Anterior cingulate cortex (tissue), 58 donors: ENCODE data around the gene GPC2.
"Not testable (repeated sequence)": the region's sequence is repeated elsewhere in the genome, so short reads cannot be mapped to it uniquely, and the experiment has no call there.

Experiments
- DNase-seq, 58 donors: peaks; one replicate each; lab custom pipeline; 2025; lab: John Stamatoyannopoulos, UW

Gene GPC2, protein sequence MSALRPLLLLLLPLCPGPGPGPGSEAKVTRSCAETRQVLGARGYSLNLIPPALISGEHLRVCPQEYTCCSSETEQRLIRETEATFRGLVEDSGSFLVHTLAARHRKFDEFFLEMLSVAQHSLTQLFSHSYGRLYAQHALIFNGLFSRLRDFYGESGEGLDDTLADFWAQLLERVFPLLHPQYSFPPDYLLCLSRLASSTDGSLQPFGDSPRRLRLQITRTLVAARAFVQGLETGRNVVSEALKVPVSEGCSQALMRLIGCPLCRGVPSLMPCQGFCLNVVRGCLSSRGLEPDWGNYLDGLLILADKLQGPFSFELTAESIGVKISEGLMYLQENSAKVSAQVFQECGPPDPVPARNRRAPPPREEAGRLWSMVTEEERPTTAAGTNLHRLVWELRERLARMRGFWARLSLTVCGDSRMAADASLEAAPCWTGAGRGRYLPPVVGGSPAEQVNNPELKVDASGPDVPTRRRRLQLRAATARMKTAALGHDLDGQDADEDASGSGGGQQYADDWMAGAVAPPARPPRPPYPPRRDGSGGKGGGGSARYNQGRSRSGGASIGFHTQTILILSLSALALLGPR

DNA sequence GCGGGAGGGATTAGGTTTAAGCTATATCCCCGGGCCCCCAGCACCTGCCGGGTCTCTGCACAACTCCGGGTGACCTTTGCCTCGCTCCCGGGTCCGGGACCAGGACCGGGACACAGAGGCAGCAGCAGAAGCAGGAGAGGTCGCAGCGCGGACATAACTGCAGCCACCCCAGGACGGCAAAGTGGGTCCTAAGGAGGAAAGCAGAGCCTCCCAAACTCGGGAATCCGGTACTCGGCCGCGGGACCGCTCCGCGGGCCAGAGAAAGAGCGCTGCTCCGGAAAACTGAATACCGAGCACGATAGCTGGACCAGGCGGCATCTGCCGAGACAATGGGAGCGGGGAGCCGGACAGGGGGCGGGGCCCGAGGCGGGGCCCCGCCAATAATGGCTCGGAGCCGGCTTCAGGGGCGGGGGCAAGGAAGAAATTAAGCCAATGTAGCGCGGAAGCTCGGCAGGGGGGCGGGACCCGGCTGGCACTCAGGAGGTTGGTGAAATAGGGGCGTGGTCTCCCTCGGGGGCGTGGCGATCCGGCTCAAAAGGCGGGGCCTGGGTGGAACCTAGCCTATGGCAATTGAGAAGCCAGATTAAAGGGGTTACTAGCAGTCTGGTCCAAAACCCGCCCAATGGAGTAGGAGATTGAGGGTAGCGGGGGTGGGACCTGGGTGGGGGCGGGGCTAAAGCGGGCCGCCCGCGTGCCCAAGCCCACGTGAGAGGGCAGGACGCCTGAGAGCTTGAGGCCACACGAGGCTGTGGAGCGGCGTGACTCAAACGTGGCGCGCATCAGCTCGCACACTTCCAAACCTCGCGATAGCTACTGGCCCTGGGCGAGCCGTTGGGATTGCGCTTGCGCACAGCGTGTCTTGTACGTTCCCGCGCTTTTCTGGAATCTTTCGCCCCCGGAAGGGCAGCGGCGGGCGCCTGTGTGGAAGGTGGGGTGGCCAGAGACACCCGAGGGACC lies at the start of gene GPC2, which contains the start of gene STAG3:
Gene GPC2 (minus strand): TSS at position 337 of the 957 bp plus-strand sequence. CDS start 182 bp downstream, at position 155.
Gene STAG3 (plus strand): TSS at position 874 of the 957 bp plus-strand sequence. CDS start 2,639 bp downstream, outside the sequence.
- peak in 56 of 58 donors; percentile 31 to 92 (median 86) for DNase-seq

GRCh38 chr7:100224891-100225290 lies 47.7 kb upstream of the GPC2 start:
- DNase-seq: not testable (repeated sequence)

- not testable (repeated sequence) for DNase-seq
These were observed 46.3 kb upstream of the GPC2 start for GRCh38 chr7:100223376-100223927.

DNA sequence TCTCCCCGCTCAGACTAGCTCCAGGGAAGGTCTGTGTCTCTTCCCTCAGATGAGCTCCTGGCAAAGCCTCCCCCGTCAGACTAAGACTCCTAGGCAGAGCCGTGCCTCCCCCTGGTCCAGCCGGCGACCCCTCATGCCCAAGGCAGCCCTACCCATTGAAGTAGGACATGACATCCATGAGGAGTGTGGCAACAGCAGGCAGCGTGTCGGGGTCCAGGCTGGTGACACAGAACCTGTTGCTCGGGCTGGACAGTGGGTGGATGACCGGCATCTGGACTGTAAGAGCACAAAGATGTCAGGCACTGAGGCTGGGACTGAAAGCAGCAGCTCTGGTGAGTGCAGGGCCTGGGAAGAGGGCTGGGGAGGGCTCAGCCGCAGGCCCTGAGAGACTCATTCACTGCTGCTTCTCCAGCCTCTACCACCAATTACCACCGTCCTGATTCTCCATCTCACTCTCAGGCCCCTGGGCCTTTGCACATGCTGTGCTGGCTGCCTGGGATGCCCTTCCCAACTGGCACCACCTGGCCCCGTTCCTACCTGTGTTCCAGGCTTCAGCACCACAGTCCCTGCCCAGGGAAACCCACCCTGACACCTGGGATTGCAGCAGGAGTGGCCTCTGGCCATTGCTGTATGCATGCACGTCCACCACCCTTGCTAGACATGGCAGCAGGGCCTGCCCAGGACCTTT lies 45.4 kb upstream of the GPC2 start:
- no peak for DNase-seq

GRCh38 chr7:100221767-100222444 lies 44.7 kb upstream of the GPC2 start:
- no peak for DNase-seq

- no peak for DNase-seq
These were observed 44.1 kb upstream of the GPC2 start for GRCh38 chr7:100221231-100221718.

DNA sequence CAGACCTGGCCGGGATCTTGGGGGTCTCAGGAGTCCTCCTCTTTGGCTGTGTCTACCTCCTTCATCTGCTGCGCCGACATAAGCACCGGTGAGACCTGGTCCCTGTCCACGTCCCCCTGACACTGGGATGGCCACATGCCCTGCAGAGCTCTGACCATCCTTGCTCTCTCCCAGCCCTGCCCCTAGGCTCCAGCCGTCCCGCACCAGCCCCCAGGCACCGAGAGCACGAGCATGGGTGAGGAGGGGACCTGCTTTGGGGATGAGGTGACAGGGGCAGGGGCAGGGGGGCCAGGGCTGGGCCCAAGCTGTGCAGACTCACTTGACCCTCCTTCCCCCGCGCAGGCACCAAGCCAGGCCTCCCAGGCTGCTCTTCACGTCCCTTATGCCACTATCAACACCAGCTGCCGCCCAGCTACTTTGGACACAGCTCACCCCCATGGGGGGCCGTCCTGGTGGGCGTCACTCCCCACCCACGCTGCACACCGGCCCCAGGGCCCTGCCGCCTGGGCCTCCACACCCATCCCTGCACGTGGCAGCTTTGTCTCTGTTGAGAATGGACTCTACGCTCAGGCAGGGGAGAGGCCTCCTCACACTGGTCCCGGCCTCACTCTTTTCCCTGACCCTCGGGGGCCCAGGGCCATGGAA lies 43.5 kb upstream of the GPC2 start:
- DNase-seq: no peak

GRCh38 chr7:100219801-100220585 lies 42.8 kb upstream of the GPC2 start, which contains the start of gene PVRIG:
PVRIG (plus strand) TSS chr7:100219949; CDS start chr7:100219971, 22 bp downstream.
- not testable (repeated sequence) for DNase-seq

DNA sequence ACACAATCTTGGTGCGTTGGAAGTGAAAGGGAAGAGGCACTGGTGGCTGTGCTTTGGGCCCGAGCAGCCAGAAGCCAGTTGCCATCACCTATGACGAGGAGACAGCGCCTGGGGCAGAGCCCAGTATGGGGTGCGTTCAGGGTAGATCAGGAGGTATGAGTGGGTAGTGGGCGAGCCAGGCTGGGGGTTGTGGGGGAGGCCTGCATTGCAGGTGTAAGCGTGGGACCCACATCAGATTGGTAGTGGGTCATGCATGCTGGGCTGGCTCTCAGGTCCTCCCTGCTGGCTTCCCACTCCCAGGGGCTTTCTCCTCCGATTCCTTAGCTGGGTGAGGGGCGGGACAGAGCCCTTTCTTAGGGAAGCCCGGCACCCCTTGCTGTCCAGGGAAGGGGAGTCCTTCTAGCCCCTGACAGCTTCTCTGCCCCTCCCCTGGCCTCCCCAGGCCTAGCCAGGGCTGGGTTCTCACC lies 42.1 kb upstream of the GPC2 start:
- DNase-seq: no peak

DNA sequence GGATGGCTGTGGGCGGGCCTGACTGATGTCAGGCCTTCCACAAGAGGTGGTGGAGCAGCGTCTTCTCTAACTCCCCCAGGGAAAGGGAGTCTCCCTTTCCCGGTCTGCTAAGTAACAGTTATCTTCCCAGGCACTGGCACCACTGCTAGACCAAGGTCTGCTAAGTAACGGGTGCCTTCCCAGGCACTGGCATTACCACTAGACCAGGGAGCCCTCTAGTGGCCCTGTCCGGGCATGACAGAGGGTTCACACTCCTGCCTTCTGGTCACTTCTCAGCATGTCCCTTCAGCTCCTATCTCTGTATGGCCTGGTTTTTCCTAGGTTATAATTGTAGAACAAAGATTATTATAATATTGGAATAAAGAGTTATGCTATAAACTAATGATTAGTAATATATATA lies 40.8 kb upstream of the GPC2 start:
- peak in 55 of 58 donors; percentile 7 to 94 (median 65) for DNase-seq

GRCh38 chr7:100215895-100216294 lies 38.7 kb upstream of the GPC2 start:
- DNase-seq: peak in 26 of 58 donors; percentile 8 to 50 (median 19)

GRCh38 chr7:100214356-100214755 lies 37.2 kb upstream of the GPC2 start:
- DNase-seq: not testable (repeated sequence)

GRCh38 chr7:100213672-100214071 lies 36.5 kb upstream of the GPC2 start:
- no peak for DNase-seq

DNA sequence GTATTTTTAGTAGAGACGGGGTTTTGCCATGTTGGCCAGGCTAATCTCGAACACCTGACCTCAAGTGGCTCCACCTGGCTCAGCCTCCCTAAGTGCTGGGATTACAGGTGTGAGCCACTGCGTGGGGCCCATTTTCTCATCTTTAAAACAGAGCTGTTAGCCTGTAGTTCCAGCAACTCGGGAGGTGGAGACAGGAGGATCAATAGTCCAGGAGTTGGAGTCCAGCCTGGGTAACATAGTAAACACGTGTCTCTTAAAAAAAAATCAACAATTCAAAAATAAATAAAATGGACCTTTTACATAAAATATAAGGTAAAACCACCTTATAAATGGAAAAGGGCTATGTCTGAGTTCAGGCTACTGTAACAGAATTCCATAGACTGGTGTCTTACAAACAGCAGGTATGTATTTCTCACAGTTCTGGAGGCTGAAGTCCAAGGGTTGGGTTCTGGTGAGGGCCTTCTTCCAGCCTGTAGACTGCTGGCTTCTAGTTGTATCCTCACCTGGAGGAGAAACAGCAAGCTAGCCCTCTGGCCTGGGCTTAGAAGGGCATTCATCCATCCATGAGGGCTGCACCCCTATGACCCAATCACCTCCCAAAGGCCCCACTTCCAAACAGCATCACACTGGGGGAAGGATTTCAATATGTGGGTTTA lies 35.6 kb upstream of the GPC2 start:
- DNase-seq: no peak

GRCh38 chr7:100211342-100211780 lies 34.2 kb upstream of the GPC2 start:
- no peak for DNase-seq

DNA sequence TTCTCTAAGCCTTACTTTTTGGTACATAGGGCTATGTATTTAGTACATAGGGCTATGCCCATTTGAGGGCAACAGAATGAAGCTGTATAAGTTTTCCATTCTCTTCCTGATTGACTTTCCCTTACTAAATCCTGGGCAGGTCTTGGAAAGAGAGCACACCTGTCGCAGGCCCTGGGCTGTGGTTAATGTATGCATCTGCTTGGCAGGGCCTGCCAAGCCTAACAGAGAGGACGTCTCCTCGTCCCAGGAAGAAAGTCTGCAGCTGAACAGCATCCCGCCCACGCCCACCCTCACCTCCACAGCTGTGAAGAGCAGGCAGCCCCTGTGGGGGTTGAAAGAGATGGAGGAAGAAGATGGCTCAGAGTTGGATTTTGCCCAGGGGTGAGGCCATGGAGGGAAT lies 33.6 kb upstream of the GPC2 start:
- DNase-seq: no peak

DNA sequence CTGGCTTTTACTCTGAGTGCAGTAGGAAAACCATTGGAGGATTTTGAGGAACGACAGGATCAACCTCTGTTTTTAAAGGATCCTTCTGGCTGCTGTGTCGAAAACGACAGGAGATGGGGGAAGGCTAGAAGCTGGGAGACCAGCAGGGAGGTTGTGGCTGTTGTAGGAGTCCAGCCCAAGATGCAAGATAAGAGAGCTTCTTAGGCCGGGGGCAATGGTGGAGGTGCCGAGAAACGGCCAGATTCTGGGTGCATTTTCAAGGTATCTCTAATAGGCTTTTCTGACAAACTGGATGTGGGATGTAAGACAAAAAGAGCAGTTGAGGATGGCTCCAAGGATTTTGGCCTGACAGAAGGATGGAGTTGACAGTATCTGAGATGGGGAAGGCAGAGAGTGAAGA lies 32.3 kb upstream of the GPC2 start:
- no peak for DNase-seq
